ENCODE results near the gene GNRH2. TPM values are rescaled to one million over a fixed set of nuclear protein-coding genes. Genes with fewer than 3 reads are reported as not detected.

Gene GNRH2
- total RNA-seq, 1 donor from 2014 or later = not detected

Other genes with a start within 250 kb of the GNRH2 start
- 0.17 and 0.20 TPM in 2 replicates for gene CPXM1, start 243.0 kb upstream of the GNRH2 start, total RNA-seq
- not detected in 2 replicates for gene C20orf141, start 228.6 kb upstream of the GNRH2 start, total RNA-seq
- not detected in 2 replicates for gene TMEM239, start 227.3 kb upstream of the GNRH2 start, total RNA-seq
- 19.4 and 33.5 TPM in 2 replicates for gene PCED1A, start 203.0 kb upstream of the GNRH2 start, total RNA-seq
- 43.8 and 46.0 TPM in 2 replicates for gene VPS16, start 202.9 kb upstream of the GNRH2 start, total RNA-seq
- 31.3 and 50.6 TPM in 2 replicates for gene PTPRA, start 170.1 kb upstream of the GNRH2 start, total RNA-seq
- gene MRPS26, start 2.4 kb downstream of the GNRH2 start, total RNA-seq = 31.2 and 36.6 TPM in 2 replicates
- not detected in 2 replicates for gene OXT, start 28.0 kb downstream of the GNRH2 start, total RNA-seq
- gene AVP, start 41.1 kb downstream of the GNRH2 start, total RNA-seq = not detected in 2 replicates
- 22.7 and 29.4 TPM in 2 replicates for gene FASTKD5, start 116.2 kb downstream of the GNRH2 start, total RNA-seq
- gene UBOX5, start 116.2 kb downstream of the GNRH2 start, total RNA-seq = 2.1 and 4.2 TPM in 2 replicates
- 21.7 and 23.5 TPM in 2 replicates for gene LZTS3, start 129.9 kb downstream of the GNRH2 start, total RNA-seq
- gene DDRGK1, start 161.1 kb downstream of the GNRH2 start, total RNA-seq = 26.6 and 68.0 TPM in 2 replicates
- gene ITPA, start 165.9 kb downstream of the GNRH2 start, total RNA-seq = 24.6 and 43.1 TPM in 2 replicates
- 3.1 and 3.8 TPM in 2 replicates for gene SLC4A11, start 195.6 kb downstream of the GNRH2 start, total RNA-seq